Liver (tissue), 9 donors: Measurements from ENCODE around the gene DIAPH3. TPM values are rescaled to one million over a fixed set of nuclear protein-coding genes. Genes with fewer than 3 reads are reported as not detected.

Experiments
- DNase-seq: peaks from one replicate; pipeline ENCODE4 v3.0.0-alpha.2; 2017; ENCODE audit warnings: low spot score
- H3K27ac ChIP-seq, 2 donors: one replicate each; pipeline ENCODE4 v1.7.0; 2013; ENCODE audit warnings: inconsistent platforms in 2 of 2, low read length in 2 of 2, control low read depth in 1 of 2, low read depth in 1 of 2, mild to moderate bottlenecking in 1 of 2
- H3K27me3 ChIP-seq, 4 donors: one replicate each; pipeline versions ENCODE4 v1.6.1 to v1.7.0; 2013; ENCODE audit warnings: low read length in 3 of 4, inconsistent platforms in 1 of 4, mild to moderate bottlenecking in 1 of 4, moderate library complexity in 1 of 4; ENCODE audit not compliant: control insufficient read depth in 4 of 4, insufficient read depth in 4 of 4
- H3K36me3 ChIP-seq, 4 donors: one replicate each; pipeline versions ENCODE4 v1.6.1 to v1.7.0; 2013; ENCODE audit warnings: low read length in 3 of 4, mild to moderate bottlenecking in 3 of 4, low read depth in 1 of 4, moderate library complexity in 1 of 4; ENCODE audit not compliant: control insufficient read depth in 4 of 4, insufficient read depth in 3 of 4
- H3K4me1 ChIP-seq, 4 donors: one replicate each; pipeline versions ENCODE4 v1.6.1 to v1.7.0; 2013; ENCODE audit warnings: low read length in 3 of 4, mild to moderate bottlenecking in 3 of 4, moderate library complexity in 1 of 4; ENCODE audit not compliant: control insufficient read depth in 4 of 4, insufficient read depth in 4 of 4
- H3K4me3 ChIP-seq, 3 donors: one replicate each; pipeline versions ENCODE4 v1.6.1 to v1.7.0; 2013; ENCODE audit warnings: low read length in 3 of 3, control low read depth in 1 of 3, low read depth in 1 of 3, mild to moderate bottlenecking in 1 of 3
- H3K9ac ChIP-seq, 2 donors: one replicate each; pipeline ENCODE4 v1.7.0; 2013; ENCODE audit warnings: low read length in 2 of 2, mild to moderate bottlenecking in 2 of 2, moderate library complexity in 2 of 2, control low read depth in 1 of 2, low read depth in 1 of 2
- H3K9me3 ChIP-seq, 4 donors: one replicate each; pipeline versions ENCODE4 v1.6.1 to v1.7.0; 2013; ENCODE audit warnings: low read length in 3 of 4; ENCODE audit not compliant: control insufficient read depth in 4 of 4
- EGR1 ChIP-seq, 2 donors: IDR thresholded peaks; 2 replicates each; pipeline ENCODE4 v1.6.1; 2016 to 2018; ENCODE audit warnings: antibody characterized with exemption in 2 of 2, low read depth in 2 of 2
- HNF4G ChIP-seq: IDR thresholded peaks from 2 replicates; pipeline ENCODE4 v1.6.1; 2016; ENCODE audit warnings: antibody characterized with exemption
- NR2F2 ChIP-seq: IDR thresholded peaks from 2 replicates; pipeline ENCODE4 v1.6.1; 2016; ENCODE audit warnings: antibody characterized with exemption
- RAD21 ChIP-seq, 2 donors: IDR thresholded peaks; 2 replicates each; pipeline ENCODE4 v1.6.1; 2016; ENCODE audit warnings: antibody characterized with exemption in 2 of 2, mild to moderate bottlenecking in 2 of 2
- REST ChIP-seq: IDR thresholded peaks from 2 replicates; pipeline ENCODE4 v1.6.1; 2016; ENCODE audit warnings: antibody characterized with exemption, mild to moderate bottlenecking
- RXRA ChIP-seq, 2 donors: IDR thresholded peaks; 2 replicates each; pipeline ENCODE4 v1.6.1; 2017 to 2018; ENCODE audit warnings: antibody characterized with exemption in 2 of 2, mild to moderate bottlenecking in 1 of 2
- TAF1 ChIP-seq: conservative IDR thresholded peaks from 2 replicates; pipeline ENCODE4 v1.6.1; 2016; ENCODE audit warnings: antibody characterized with exemption, mild to moderate bottlenecking
- WGBS: extraction: QIAGEN DNeasy Blood & Tissue Kit; methylation state at CpG from one replicate; pipeline ENCODE4 v1.1.7; 2013; 5-methylcytosine and 5-hydroxymethylcytosine counted together
- polyA plus RNA-seq, 2 donors: library from polyadenylated mRNA; stranded (reverse) in 1 of 2; unstranded in 1 of 2; fragments of 200-250 nt in 1 of 2; fragments of >200 nt in 1 of 2; fragmentation: Nextera tagmentation in 1 of 2; extraction: Ambion mirVana in 1 of 2; gene quantifications; one replicate each; pipeline versions ENCODE4 v1.2.1 to v1.2.3, GENCODE V29; 2013 to 2015
- total RNA-seq, 2 donors: library from RNA; depleted of rRNA; stranded (reverse); fragments of >200 nt; gene quantifications; one replicate each; pipeline ENCODE4 v1.2.3, GENCODE V29; 2014
- TF ChIP-seq, protein P1 (sequence below): IDR thresholded peaks from 2 replicates; pipeline ENCODE4 v1.6.1; 2016; ENCODE audit warnings: antibody characterized with exemption
- TF ChIP-seq, protein P2 (sequence below): fragments of 150-350 bp; IDR thresholded peaks from 2 replicates; pipeline ENCODE4 v1.5.1; 2017; ENCODE audit warnings: improper control_type of control experiment, low read depth, low read length; ENCODE audit not compliant: missing input control
- donor health status: healthy.
- donor health status: healthy.
- donor health status: healthy.
- donor health status: healthy.
- donor health status: healthy.

The DIAPH3 gene
- total and polyA plus RNA-seq, 4 donors, result 0.08 to 11.1 (median 0.27) TPM

GRCh38 chr13:59879281-59879680, 284.4 kb downstream of the DIAPH3 start (continued):
- no peak for TF ChIP-seq REST
- no peak for TF ChIP-seq TAF1

- no peak overlapping the region for H3K9ac ChIP-seq
Observed at GRCh38 chr13:59877933-59878332, 285.8 kb downstream of the DIAPH3 start.

More at GRCh38 chr13:59877933-59878332, 285.8 kb downstream of the DIAPH3 start:
- no peaks in the 10 kb centered on the region for H3K36me3 ChIP-seq
- TF ChIP-seq RXRA (IDR thresholded peaks at IDR 0.05), result no peak
- no peak for TF ChIP-seq TAF1
- TF ChIP-seq RAD21 (IDR thresholded peaks at IDR 0.05), result no peak
- TF ChIP-seq HNF4G, result no peak
- TF ChIP-seq REST, result no peak
- TF ChIP-seq NR2F2, result no peak
- TF ChIP-seq, protein P1, sequence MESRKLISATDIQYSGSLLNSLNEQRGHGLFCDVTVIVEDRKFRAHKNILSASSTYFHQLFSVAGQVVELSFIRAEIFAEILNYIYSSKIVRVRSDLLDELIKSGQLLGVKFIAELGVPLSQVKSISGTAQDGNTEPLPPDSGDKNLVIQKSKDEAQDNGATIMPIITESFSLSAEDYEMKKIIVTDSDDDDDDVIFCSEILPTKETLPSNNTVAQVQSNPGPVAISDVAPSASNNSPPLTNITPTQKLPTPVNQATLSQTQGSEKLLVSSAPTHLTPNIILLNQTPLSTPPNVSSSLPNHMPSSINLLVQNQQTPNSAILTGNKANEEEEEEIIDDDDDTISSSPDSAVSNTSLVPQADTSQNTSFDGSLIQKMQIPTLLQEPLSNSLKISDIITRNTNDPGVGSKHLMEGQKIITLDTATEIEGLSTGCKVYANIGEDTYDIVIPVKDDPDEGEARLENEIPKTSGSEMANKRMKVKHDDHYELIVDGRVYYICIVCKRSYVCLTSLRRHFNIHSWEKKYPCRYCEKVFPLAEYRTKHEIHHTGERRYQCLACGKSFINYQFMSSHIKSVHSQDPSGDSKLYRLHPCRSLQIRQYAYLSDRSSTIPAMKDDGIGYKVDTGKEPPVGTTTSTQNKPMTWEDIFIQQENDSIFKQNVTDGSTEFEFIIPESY, result no peak
- TF ChIP-seq, protein P2, sequence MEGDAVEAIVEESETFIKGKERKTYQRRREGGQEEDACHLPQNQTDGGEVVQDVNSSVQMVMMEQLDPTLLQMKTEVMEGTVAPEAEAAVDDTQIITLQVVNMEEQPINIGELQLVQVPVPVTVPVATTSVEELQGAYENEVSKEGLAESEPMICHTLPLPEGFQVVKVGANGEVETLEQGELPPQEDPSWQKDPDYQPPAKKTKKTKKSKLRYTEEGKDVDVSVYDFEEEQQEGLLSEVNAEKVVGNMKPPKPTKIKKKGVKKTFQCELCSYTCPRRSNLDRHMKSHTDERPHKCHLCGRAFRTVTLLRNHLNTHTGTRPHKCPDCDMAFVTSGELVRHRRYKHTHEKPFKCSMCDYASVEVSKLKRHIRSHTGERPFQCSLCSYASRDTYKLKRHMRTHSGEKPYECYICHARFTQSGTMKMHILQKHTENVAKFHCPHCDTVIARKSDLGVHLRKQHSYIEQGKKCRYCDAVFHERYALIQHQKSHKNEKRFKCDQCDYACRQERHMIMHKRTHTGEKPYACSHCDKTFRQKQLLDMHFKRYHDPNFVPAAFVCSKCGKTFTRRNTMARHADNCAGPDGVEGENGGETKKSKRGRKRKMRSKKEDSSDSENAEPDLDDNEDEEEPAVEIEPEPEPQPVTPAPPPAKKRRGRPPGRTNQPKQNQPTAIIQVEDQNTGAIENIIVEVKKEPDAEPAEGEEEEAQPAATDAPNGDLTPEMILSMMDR, result no peak
- no peak for TF ChIP-seq EGR1 (IDR thresholded peaks at IDR 0.05; ENCODE audit: low read depth in 2 of 2)
- H3K4me3 ChIP-seq, result no peak overlapping the region
- no peak for DNase-seq
- H3K4me1 ChIP-seq, result no peaks in the 10 kb centered on the region
- H3K9me3 ChIP-seq, result no peaks in the 10 kb centered on the region
- 92% methylated on average over 2 of the region's 2 CpGs for WGBS
- no peak overlapping the region for H3K27ac ChIP-seq
- no peaks in the 10 kb centered on the region for H3K27me3 ChIP-seq
